Adipocyte (in vitro differentiated cells): ENCODE data around the gene KLF18.
"Not testable (repeated sequence)": the region's sequence is repeated elsewhere in the genome, so short reads cannot be mapped to it uniquely, and the experiment has no call there.

Experiments
- DNase-seq: peaks from one replicate; pipeline ENCODE4 v3.0.0-alpha.2; 2015; ENCODE audit warnings: low read depth
- H3K27me3 ChIP-seq: replicated peaks from 2 replicates; pipeline ENCODE4 v1.7.0; 2013; ENCODE audit warnings: mild to moderate bottlenecking, low read length, moderate library complexity; ENCODE audit not compliant: control insufficient read depth, insufficient read depth
- H3K36me3 ChIP-seq: 2 replicates; pipeline ENCODE4 v1.7.0; 2013; ENCODE audit warnings: low read length, mild to moderate bottlenecking, moderate library complexity; ENCODE audit not compliant: control insufficient read depth, insufficient read depth, severe bottlenecking
- H3K4me1 ChIP-seq: 2 replicates; pipeline ENCODE4 v1.7.0; 2013; ENCODE audit warnings: mild to moderate bottlenecking, low read length, moderate library complexity; ENCODE audit not compliant: control insufficient read depth, insufficient read depth
- H3K4me3 ChIP-seq: 2 replicates; pipeline ENCODE4 v1.7.0; 2013; ENCODE audit warnings: mild to moderate bottlenecking, low read length, moderate library complexity
- H3K9ac ChIP-seq: 2 replicates; pipeline ENCODE4 v1.7.0; 2013; ENCODE audit warnings: mild to moderate bottlenecking, low read length, moderate library complexity
- H3K9me3 ChIP-seq: 2 replicates; pipeline ENCODE4 v1.7.0; 2013; ENCODE audit warnings: mild to moderate bottlenecking, low read length, moderate library complexity; ENCODE audit not compliant: control insufficient read depth

KLF18 gene

DNA sequence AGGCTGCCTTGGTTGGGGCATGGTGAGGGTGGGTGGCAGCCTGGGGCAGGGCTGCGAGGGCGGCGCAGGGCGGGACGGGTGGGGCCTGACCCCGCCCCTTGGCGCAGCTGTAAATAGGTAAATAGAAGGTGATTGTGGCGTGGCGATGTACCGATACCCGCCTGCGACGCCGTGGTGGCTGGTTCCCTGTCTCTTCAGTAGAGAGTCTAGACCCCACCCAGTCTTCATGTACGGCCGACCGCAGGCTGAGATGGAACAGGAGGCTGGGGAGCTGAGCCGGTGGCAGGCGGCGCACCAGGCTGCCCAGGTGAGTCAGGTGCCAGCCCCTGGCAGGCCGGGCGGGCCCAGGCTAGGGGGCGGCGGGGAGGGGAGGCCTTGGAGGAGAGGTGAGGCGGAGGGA is 22.7 kb downstream of the KLF18 start, which contains the start of gene KLF17:
KLF17 (plus strand) TSS at position 140 of the 400 bp plus-strand sequence; CDS start at position 227, 87 bp downstream.
- no peaks in the 10 kb centered on the region for H3K27me3 ChIP-seq
- H3K4me3 ChIP-seq = no peak within 1 kb of the TSS
- H3K9ac ChIP-seq = no peak within 1 kb of the TSS
- no peaks in the 10 kb centered on the region for H3K9me3 ChIP-seq
- DNase-seq = no peak
- no peaks in the 10 kb centered on the region for H3K4me1 ChIP-seq
- H3K36me3 ChIP-seq = no peaks in the 10 kb centered on the region

DNA sequence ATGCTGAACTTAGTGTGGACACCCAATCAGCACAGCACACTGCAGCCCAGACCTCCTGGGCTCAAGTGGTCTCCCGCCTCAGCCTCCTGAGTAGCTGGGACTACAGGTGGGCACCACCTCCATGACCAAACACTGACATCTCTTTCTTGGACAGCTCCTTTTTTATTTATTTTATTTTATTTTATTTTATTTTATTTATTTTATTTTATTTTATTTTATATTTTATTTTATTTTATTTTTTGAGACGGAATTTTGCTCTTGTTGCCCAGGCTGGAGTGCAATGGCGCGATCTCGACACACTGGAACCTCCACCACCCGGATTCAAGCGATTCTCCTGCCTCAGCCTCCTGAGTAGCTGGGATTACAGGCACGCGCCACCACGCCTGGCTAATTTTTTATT is 24.2 kb downstream of the KLF18 start:
- not testable (repeated sequence) for H3K27me3 ChIP-seq, H3K9ac ChIP-seq, H3K9me3 ChIP-seq, DNase-seq, H3K36me3 ChIP-seq, H3K4me3 ChIP-seq, H3K4me1 ChIP-seq

DNA sequence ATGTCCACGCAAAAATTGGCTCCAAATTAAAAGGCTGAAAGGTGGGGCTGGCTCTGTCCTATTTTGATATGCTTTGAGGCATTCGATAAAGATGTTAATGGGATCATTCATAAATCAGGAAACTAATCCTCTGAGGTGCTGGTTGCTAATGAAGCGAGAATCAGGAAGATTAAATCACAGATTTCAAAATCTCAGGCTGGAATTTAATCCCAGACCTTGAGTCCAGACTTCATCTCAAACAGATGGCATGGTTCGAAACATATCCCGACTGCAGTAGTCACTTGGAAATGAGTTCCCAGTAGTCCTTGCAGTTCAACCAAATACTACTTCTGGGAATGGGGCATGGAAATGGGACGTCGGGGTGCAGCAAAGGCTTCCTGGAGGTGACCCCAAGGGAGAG is 27.3 kb downstream of the KLF18 start:
- Histone ChIP-seq H3K36me3 (no peaks in the 10 kb centered on the region), H3K9ac (no peak overlapping the region), H3K27me3 (no peaks in the 10 kb centered on the region), H3K4me3 (no peak overlapping the region), H3K4me1 (peaks cover 6% of the 10 kb centered on the region), H3K9me3 (no peaks in the 10 kb centered on the region)
- DNase-seq = no peak

DNA sequence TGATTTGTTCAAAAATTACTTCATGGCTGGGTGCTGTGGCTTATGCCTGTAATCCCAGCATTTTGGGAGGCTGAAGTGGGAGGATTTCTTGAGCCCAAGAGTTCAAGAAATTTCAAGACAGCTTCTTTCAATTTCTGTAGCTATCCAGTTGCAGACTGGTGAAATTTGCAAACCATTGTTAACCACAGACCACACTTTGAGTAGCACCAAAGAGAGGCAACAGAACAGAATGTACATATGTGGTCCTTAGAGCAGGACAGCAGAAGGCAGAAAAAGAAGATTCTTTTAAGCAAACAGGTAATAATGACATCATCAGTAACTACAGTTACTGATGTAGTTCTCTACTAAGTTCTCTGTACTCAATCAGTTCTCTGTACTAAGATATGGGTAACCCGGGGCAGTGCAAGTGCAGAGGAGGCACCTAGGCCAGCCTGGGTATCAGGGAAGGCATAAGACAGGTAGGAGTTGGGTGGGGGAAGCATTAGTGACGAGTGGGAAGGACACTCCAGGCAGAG is 28.3 kb downstream of the KLF18 start:
- Histone ChIP-seq H3K4me3 (no peak overlapping the region), H3K9me3 (no peaks in the 10 kb centered on the region), H3K4me1 (peaks cover 9% of the 10 kb centered on the region), H3K9ac (no peak overlapping the region), H3K27me3 (no peaks in the 10 kb centered on the region), H3K36me3 (no peaks in the 10 kb centered on the region)
- DNase-seq = no peak

DNA sequence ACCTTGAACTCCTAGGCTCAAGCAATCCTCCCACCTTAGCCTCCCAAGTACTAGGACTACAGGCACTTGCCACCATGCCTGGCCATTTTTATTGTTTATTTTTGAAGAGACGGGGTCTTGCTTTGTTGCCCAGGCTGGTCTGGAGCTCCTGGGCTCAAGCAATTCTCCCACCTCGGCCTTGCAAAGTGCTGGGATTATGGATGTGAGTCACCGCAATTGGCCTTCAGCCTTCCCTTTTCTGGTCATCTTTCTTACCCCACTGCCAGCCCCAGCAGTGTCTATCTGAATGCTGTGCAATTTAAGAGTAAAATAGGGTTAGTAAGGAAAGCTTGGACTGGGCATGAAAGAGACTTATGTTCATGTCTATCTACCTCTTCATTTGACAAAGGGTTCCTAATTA is 28.9 kb downstream of the KLF18 start:
- no peak overlapping the region for H3K4me3 ChIP-seq
- no peaks in the 10 kb centered on the region for H3K9me3 ChIP-seq
- no peaks in the 10 kb centered on the region for H3K36me3 ChIP-seq
- no peak for DNase-seq
- no peak overlapping the region for H3K9ac ChIP-seq
- no peaks in the 10 kb centered on the region for H3K27me3 ChIP-seq
- peaks cover 13% of the 10 kb centered on the region for H3K4me1 ChIP-seq

DNA sequence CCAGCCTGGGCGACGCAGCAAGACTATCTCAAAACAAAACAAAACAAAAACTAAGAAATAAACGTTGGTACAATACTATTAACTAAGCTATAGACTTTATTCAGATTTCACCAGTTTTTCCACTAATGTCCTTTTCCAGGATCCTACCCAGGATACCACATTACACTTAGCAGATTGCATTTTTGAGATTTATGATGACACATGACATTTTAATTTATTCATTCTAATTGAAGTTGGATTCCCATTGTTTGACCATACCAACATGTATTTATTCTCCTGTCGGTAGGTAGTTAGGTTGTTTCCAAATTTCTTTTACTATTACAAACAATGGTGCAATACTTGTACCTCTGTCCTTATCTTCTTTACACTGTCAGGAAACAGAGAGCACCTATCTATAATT is 29.6 kb downstream of the KLF18 start:
- H3K27me3 ChIP-seq = no peaks in the 10 kb centered on the region
- H3K36me3 ChIP-seq = no peaks in the 10 kb centered on the region
- no peak overlapping the region for H3K9ac ChIP-seq
- H3K4me1 ChIP-seq = peaks cover 13% of the 10 kb centered on the region
- H3K9me3 ChIP-seq = no peaks in the 10 kb centered on the region
- no peak for DNase-seq
- no peak overlapping the region for H3K4me3 ChIP-seq

DNA sequence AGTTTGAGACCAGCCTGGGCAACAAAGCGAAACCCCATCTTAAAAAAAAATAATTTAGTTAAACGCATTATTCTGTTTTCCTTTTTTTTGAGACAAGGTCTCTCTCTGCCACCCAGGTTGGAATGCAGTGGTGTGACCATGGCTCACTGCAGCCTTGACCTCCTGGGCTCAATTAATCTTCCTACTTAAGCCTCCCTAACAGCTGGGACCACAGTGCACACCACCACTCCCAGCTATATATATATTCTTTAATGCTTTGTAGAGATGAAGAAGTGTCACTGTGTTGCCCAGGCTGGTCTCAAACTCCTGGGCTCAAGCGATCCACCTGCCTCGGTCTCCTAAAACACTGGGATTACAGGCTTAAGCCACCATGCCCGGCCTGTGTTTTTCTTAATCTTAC is 30.5 kb downstream of the KLF18 start:
- Histone ChIP-seq H3K4me1 (peaks cover 13% of the 10 kb centered on the region), H3K36me3 (no peaks in the 10 kb centered on the region), H3K4me3 (no peak overlapping the region), H3K9me3 (no peaks in the 10 kb centered on the region), H3K27me3 (no peaks in the 10 kb centered on the region), H3K9ac (no peak overlapping the region)
- DNase-seq = no peak

DNA sequence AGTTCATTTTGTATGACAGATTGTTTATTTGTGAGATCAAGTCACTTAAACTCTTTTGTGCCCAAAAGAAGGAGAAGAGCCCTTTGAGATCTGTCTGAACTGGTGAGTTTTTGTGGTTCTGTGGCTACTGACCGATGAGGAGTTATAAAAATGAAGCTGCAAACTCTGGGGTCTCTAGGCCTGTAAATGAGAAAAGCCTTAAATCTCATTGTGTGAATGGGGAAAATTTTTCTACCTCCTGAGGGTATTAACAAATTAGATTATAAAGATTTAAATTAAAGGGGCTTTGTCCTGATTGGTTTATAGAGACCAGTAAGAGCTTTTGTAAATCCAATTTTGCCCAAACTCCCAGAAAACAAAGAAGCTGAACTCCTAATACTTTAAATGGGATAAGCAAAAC is 32.5 kb downstream of the KLF18 start:
- peaks cover 13% of the 10 kb centered on the region for H3K4me1 ChIP-seq
- no peak overlapping the region for H3K4me3 ChIP-seq
- no peak for DNase-seq
- no peaks in the 10 kb centered on the region for H3K36me3 ChIP-seq
- no peaks in the 10 kb centered on the region for H3K27me3 ChIP-seq
- H3K9me3 ChIP-seq = no peaks in the 10 kb centered on the region
- H3K9ac ChIP-seq = no peak overlapping the region

DNA sequence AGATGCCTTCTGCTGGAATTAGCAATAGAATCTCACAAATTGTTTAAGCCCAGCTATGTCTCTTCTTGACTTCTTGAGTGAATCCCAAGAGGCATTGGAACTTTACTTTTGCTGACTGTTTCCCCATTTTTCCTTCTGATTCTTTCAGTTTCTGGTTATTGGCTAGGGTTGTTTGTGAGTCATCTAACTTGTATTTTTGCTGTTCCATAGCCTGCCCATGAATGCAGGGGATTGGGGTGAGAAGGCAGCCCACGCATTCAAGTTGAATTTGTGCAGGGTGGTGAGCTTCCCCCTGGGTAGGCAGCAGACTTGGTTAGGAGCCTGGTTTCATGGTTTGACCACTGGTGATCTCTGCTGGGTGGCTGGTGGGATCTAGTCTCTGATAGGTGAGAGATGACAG is 33.2 kb downstream of the KLF18 start:
- DNase-seq = peak; percentile 40
- peak overlapping the region; percentile 21 for H3K4me3 ChIP-seq
- no peak overlapping the region for H3K9ac ChIP-seq
- H3K27me3 ChIP-seq = no peaks in the 10 kb centered on the region
- no peaks in the 10 kb centered on the region for H3K36me3 ChIP-seq
- no peaks in the 10 kb centered on the region for H3K9me3 ChIP-seq
- H3K4me1 ChIP-seq = peaks cover 13% of the 10 kb centered on the region

DNA sequence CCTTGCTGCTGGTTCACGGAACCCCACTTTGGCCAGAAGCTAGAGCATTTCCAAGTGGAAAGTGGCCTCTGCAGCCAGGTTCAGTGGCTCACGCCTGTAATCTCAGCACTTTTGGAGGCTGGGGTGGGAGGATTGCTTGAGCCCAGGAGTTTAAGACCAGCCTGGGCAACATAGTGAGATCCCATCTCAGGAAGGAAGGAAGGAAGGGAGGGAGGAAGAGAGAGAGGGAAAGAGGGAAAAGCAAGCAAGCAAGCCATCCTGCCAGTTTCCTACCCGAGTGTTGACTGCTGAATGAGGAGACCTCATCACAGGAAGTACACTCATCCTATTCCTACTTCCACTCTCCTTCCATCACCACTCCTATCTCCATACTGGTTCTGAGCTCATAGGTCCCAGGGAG is 35.6 kb downstream of the KLF18 start:
- H3K9ac ChIP-seq = no peak overlapping the region
- H3K4me3 ChIP-seq = no peak overlapping the region
- no peaks in the 10 kb centered on the region for H3K27me3 ChIP-seq
- no peak for DNase-seq
- peaks cover 8% of the 10 kb centered on the region for H3K4me1 ChIP-seq
- H3K9me3 ChIP-seq = no peaks in the 10 kb centered on the region
- H3K36me3 ChIP-seq = no peaks in the 10 kb centered on the region

DNA sequence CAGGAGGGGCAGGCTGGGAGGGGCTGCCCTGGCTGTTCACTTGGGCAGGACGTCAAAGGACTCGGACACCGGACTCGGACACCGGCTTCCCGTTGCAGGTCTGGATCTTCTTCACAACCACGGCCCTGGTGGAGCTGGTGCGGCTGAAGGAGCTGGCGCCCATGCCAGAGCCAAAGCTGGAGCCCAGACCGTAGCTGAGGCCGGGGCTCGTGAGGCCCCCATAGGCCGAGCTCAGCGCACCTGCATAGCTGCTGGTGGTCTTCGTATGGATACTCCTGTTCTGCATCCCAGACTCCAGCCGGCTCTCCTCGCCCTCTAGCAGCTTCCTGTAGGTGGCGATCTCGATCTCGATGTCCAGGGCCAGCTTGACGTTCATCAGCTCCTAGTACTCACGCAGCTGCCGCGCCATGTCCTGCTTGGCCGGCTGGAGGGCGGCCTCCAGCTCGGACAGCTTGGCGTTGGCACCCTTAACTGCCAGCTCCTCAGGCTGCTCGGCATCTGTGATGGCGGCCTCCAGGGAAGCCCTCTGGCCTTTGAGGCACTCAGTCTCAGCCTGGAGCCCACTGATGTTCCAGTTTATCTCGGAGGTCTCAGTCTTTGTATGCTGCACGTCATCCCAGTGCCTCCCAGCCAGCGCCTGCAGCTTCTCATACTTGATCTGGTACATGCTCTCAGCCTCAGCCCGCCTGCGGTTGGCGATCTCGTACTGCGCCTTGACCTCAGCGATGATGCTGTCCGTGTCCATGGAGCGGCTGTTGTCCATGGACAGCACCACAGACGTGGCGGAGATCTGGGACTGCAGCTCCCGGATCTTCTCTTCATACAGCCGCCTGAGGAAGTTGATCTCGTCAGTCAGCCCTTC is 37.9 kb downstream of the KLF18 start:
- H3K4me1 ChIP-seq = peaks cover 8% of the 10 kb centered on the region
- H3K27me3 ChIP-seq = no peaks in the 10 kb centered on the region
- H3K9me3 ChIP-seq = no peaks in the 10 kb centered on the region
- H3K36me3 ChIP-seq = no peaks in the 10 kb centered on the region
- H3K4me3 ChIP-seq = no peak overlapping the region
- H3K9ac ChIP-seq = no peak overlapping the region
- no peak for DNase-seq
